Measurements from ENCODE around the gene RAPGEF3. TPM values are rescaled to one million over a fixed set of nuclear protein-coding genes. Genes with fewer than 3 reads are reported as not detected.

Gene RAPGEF3
- total RNA-seq, 1 donor from 2014 or later: 125 TPM

GRCh38 chr12:47689215-47689614 lies 69.5 kb downstream of the RAPGEF3 start:
- no peak for DNase-seq (ENCODE audit: low read depth)

- DNase-seq (ENCODE audit: low read depth): no peak
Measured at GRCh38 chr12:47687636-47688035, 71.0 kb downstream of the RAPGEF3 start.

GRCh38 chr12:47686645-47687240 lies 71.9 kb downstream of the RAPGEF3 start:
- peak; percentile 54 for DNase-seq (ENCODE audit: low read depth)

Other genes starting within 250 kb of the RAPGEF3 start
- gene RPAP3, start 52.9 kb downstream of the RAPGEF3 start, total RNA-seq: 19.8 and 30.1 TPM in 2 replicates
- gene ENDOU, start 33.4 kb downstream of the RAPGEF3 start, total RNA-seq: 0.10 TPM in 1 of 2 replicates, not detected in the other
- gene SLC48A1, start 14.4 kb upstream of the RAPGEF3 start, total RNA-seq: 38.9 and 77.2 TPM in 2 replicates
- gene HDAC7, start 61.0 kb upstream of the RAPGEF3 start, total RNA-seq: 16.8 and 56.4 TPM in 2 replicates
- 2.9 and 6.1 TPM in 2 replicates for gene VDR, start 146.1 kb upstream of the RAPGEF3 start, total RNA-seq
- gene TMEM106C, start 204.7 kb upstream of the RAPGEF3 start, total RNA-seq: 85.7 and 112 TPM in 2 replicates
- not detected in 2 replicates for gene COL2A1, start 245.6 kb upstream of the RAPGEF3 start, total RNA-seq